NCI-H524 (cell line): ENCODE results near the gene SLC51A.
"Not testable (repeated sequence)": the region's sequence is repeated elsewhere in the genome, so short reads cannot be mapped to it uniquely, and the experiment has no call there.

Experiments used
- DNase-seq, 2 experiments: peaks; one replicate each; lab custom pipeline; 2025; lab: John Stamatoyannopoulos, UW

SLC51A gene

DNA sequence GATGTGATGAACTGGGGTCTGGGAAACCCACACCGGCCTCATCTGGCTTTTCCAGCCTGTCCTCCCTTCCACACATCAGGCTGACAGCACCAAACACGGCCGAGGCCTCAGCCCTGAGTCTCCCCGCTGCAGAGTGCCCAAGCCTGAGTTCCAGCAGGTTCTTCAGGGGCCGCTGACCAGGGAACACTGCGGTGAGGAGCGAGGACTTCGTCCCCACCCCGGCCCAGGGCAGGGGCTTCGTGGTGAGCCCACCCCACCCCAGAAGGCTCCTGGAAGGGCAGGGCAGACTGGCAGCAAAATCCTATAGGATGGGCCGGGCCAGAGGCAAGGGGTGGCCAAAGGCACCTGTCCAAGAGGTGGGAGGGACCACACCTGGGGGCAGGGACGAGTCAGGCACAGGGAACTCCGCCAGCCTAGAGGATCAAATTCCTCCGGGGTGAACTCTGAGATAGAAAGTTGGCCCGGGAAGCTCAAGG is at the start of gene SLC51A:
Gene SLC51A (plus strand): TSS at position 446 of the 476 bp plus-strand sequence. CDS start 179 bp downstream, outside the sequence.
- DNase-seq = no peak

DNA sequence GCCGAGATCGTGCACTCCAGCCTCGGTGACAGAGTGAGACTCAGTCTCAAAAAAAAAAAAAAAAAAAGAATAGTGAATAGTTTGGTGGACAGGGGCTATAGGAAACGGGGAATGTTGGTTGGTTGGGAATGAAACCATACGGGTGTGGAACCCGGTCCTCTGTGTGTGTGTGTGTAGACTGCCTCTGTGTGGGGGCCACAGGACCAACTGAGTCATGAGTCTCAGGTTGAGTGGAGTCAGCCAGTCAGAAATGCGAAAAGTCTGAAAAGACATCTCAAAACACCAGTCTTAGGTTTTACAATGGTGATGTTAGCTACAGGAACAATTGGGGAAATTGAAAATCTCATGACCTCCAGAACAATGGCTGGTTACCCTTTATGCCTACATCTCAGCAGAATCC is 49.6 kb upstream of the SLC51A start:
- DNase-seq = no peak

DNA sequence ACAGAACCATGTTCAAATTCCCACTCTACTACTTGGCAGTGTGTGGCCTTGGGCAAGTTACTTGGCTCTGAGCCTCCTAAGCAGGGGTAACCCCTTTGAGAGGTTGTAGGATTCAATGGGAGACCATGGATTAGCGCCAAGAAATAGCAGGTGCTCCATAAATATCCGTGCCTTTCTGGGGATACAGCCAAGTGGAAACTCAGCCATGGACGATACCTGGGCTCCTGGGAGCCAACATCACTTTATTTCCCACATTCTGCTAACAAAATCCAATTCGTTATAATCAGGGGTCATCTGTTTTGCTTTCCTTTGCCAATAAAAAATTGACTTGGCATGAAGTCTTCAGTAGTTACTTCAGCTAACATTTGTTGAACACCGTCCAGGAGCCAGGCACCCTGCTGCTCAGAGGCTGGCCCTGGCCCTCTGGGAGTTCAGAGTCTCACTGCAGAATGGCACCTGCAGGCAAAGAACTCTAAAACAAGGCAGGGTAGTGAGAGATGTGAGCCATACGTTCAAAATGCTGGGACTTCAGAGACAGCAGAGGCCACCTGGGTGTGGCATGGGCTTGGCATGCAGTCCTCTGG is 47.4 kb upstream of the SLC51A start:
- DNase-seq = peak in 1 of 2 experiments; percentile 17

DNA sequence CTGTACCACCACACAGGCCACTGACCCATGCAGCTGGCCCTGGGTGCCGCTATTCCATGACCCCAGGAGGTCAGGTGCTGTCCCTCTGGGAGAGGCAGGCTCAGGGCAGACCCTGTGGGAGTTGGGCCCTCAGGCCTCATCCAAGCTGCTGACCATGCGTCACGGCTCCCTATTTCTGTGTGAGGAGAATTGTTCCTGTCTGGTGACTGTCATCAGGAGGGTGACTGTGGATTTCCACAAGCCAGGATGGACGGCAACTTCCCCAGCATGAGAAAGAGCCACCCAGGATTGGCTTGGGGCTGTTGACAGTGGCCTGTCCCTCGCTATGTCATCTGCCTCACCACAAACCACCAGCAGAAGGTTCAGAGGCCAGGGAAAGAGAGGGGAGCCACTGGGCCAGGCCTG is 46.5 kb upstream of the SLC51A start:
- no peak for DNase-seq

DNA sequence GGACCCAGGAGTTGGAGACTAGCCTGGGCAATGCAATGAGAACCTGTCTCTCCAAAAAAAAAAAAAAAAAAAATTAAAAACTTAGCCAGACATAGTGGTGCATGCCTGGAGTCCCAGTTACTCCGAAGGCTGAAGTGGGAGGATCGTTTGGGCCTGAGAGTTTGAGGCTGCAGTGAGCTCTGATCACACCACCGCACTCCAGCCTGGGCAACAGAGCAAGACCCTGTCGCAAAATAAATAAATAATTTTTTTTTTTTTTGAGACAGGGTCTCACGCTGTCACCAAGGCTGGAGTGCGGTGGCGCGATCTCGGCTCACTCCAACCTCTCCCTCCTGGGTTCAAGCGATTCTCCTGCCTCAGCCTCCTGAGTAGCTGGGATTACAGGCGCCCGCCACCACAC is 46.0 kb upstream of the SLC51A start:
- not testable (repeated sequence) for DNase-seq

DNA sequence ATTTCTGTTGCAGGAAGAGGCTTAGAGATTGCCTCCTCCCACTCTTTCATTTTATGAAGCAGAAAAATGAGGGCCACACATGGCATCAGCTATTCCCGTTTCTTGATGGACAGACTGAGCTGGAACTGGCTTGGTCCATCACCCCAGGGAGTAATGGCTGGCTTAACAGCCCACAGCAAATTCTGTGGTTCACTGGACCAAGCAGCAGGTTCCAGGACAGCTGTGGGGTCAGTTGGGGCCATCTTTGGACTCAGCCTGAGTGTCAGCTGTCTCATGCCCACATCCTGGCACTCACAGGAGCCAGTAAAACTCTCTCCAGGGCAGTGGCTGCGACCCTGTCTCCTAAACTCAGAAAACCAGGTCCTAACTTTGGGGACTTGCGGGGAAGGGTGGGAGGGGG is 41.7 kb upstream of the SLC51A start:
- no peak for DNase-seq

DNA sequence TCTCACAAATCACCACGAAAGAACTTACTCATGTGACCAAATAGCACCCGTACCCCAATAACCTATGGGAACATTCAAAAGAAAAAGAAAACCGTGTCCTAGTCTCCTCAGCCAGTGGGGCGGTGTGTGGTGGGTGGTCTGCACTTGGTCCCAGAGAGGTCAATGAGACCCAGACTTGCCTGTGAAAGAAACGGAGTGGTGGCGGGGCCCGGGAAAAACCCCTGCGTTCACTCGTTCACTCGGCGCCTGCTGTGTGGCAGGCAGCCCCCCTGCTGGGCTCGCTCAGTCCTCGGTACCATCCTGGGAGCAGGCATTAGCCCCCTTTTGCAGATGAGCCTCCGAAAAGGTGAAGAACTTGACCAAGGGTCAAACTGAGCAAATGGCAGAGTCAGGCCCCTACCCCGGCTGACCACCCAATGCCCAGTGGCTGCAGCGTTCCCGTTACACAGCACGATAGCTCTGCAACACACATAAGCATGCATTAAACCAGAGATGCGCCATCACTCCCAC is 41.2 kb upstream of the SLC51A start:
- no peak for DNase-seq

DNA sequence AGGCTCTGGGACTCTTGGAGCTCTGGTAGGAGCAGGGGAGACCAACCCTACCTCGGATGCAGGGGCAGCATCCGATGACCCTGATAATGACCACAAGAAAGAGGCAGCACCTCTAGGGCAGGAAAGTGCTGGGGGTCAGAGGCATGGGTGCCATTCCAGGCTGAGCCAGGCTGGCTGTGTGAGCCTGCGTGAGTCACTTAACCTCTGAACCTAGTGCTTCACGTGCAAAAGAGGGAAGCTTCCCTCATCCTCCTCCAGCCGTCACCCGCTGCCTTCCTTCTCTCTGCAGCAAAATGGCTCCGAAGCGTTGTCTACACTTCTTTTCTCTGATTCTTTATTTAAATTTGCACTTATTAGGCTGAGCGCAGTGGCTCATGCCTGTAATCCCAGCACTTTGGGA is 40.6 kb upstream of the SLC51A start:
- no peak for DNase-seq

DNA sequence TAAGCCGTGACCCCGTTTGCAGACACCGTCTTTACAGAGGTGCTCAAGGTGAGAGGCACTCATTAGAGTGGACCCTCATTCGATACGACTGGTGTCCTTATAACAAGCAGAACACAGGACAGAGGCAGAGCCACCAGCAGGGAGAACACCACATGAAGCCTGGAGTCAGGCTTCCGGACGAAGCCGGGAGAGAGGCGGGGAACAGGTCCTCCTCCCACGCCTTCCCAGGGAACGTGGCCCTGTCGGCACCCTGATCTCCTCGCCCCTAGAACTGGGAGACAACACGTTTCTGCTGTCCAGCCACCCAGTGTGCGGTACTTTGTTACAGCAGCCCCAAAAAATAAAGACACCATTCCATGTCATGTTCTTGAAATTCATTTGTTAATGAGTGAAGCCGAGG is 38.8 kb upstream of the SLC51A start:
- DNase-seq = no peak

DNA sequence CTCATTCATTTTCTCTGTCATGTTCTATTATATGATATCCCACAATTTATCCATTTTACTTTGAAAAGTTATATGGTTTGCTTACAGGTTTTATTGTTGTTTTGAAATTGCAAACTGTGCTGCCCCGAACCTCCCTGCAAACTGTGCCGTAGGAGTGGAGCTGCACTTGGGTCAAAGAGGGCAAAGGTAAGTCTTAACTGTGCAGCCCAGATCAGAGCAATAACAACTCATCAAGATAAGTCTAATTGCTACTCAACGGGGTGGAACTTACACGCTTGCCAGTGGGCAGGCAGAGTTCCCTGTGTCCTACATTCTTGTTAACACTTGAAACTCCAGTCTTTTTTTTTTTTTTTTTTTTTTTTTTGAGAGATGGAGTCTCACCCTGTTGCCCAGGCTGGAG is 38.4 kb upstream of the SLC51A start:
- no peak for DNase-seq

DNA sequence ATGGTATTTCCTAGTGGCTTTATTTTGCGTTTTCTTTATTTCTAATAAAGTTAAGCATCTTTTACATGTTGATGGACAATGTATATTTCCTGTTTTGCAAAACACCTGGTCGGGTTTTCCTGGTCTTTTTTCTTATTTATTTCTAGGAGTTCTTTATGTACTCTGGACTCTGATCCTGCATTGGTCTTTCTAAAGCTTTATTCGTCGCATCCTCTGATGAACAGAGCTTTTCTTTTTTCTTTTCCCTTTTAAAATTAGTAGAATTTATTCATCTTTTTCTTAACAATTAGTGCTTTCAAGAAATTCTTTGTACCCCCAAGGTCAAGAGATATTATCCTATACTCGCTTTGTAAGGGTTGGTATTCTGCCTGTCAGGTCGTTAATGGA is 37.3 kb upstream of the SLC51A start:
- no peak for DNase-seq

DNA sequence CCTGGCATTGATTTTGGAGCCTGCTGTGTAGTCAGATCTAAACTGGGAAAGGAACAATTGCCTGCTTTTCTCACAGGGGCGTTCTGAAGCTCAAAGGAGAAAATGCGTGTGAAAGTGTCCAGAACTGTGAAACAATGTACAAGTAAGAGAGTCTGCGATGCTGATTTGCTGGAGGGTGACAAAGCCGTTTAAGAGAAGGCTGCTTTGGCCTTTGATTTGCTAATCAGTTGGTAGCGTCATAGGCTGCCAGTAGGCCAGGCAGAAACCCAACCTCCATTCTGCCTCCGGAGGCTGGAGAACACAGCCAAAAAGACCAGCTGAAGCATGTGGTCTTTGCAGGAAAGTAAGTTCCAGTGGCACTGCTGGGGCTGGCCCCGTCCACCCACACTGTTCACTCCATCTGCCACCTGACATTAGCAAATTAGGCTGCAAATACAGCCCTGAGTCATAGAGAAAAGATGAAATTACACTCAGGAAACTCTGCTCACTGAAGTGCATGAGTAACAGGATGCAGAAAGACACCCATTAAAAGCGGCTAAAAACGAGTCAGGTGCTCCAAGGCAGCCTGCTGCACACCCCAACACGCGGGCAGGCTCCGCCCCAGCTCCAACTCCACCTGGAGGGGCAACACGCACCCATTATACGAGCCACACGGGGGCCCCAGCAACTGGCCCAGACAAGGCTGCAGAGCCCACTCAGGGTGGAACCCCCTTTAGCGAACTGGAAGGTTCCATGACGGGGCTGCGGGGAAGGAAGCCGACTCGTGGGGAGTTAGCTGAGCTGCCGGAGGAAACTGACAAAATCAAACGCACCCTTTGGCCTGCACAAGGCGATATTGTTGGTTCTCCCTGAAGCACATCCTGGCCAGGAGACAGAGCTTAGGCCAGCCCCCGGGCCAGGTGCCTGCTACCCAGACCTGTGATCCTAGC is 36.7 kb upstream of the SLC51A start:
- peak in 1 of 2 experiments; percentile 56 for DNase-seq

DNA sequence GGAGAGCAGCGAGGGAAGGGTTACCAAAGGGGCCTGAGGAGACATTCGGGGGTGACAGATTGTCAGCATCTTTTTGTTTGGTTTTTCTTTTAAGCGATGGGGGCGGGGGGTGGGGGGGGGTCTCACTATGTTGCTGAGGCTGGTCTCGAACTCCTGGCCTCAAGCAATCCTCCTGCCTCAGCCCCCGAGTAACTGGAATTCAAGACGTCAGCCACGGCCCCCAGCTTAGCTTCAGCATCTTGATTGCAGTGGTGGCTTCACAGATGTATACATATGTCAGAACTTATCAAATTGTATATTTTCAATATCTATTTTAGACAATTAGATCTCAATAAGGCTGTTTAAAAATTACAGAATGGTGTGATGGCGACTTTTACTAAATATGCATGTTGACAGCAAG is 36.0 kb upstream of the SLC51A start:
- DNase-seq = no peak

DNA sequence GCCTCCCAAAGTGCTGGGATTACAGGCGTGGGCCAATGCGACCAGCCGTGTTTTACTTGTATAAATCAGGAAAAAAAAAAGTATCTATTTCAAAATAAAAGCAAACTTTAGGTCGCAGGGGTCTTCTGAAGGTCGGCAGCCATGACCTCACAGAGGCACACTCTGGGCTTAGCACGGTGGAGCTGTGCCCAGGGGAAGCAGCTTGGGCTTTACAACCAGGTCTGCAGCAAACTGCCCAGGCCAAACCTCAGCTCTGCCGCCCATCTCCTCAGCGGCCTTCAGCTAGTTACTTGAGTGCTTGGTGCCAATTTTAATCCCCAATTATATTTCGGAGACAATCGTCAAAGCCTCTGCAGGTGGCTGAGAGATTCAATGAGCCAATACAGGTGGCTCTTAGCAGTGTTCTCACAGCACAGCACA is 35.2 kb upstream of the SLC51A start:
- DNase-seq = peak; percentile 50 to 88

DNA sequence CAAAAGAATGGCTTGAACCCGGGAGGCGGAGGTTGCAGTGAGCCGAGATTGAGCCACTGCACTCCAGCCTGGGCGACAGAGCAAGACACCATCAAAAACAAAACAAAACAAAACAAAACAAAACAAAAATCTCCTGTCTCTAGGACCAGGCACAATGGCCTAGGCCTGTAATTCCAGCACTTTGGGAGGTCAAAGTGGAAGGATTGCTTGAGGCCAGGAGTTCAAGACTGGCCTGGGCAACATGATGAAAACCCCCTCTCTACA is 32.2 kb upstream of the SLC51A start:
- not testable (repeated sequence) for DNase-seq

DNA sequence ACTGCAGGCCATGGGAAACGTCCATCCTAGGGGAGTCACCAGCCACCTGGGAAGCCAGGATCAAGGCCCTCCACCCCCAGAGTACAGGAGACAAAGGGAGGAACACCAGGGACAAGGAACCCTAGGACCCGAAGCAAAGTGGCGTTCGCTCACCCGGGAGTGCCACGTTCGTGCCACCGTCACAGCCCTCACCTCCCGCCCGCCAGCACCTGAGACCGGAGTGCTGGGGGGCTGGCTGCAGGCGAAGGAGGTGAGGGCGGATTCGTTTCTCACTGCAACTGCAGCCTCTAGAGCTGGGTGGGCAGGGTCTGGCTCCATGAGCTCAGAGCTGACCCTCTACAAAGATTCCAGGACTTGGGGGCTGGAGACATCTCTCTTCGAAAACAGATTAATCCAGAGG is 31.5 kb upstream of the SLC51A start:
- DNase-seq = no peak

DNA sequence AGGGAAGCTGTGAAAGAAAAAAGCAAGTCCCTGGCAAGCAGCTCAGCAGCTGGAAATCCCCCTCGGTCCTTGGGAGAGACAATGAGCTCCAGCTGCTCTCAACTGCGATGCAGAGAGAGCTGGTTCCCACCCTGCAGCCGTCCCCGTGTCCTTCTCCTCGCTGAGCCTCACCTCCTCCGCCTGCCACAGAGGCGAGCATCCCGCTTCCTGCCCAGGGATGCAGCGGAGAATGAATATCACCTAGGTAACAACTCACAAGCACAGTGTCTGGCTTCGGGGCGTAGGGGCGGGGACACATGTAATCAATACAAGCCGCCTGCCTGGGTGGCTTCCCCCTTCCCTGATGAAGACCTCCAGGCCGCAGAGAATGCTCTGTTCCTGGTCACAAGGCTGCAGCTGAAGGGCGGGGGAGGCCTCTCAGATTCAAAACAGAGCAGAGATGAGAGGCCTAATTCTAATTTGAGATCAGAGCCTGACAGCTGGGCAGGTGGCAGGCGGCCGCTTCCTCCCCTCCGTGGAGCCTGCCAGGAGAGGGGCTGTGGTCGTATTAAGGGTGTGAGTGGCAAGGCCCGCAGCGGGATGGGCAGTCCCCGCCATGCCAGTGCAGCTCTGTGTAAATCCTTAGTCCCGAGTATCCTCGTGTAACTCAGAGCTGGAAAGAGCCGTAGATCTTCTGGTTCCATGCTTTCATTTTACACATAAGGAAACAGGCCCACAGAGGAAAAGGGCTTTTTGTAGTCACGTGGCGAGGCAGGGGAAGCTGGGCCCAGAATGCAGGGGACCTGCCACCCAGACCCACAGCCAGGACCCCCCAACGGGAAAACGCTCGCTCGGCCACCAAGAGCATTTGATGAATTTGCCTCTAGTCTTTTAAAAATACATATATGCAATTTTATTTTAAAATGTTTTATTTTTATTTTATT is 29.4 kb upstream of the SLC51A start:
- DNase-seq = peak; percentile 80 to 94

DNA sequence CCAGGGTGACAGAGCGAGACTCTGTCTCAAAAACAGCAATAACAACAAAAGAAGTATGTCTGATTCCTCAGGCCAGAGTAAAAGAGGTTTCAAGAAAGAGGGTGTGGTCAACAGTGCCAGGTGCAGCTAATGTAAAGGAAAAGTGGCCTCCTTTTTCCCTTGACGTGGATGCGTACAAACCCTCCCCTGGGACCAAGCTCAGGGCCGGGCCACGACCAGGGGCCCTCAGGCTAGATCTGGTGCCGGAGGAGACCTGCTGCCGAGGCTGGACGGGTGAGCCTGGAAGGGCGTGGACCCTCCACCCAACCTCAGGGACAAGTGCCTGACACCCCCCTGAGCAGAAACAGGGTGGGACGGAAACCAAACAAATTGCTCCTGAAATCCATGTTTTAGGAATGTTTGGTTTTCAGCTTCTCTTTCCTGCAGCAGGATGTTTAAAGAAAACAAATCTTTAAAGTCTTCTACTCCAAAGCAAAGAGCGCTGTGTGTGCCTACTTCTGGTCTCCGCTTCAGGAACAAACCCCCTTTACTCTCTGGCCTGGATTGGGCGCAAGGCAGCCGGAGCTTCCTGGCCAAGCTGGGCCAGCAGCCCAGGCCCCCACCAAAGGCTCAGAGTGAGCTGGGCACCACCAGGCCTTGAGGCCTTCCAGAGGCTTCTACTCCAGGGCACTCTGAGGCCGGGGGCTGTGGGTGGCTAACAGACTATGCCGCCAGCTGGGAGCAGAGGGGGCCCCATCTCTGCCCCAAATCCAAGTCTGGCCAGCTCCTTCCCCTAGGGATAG is 26.6 kb upstream of the SLC51A start:
- no peak for DNase-seq

DNA sequence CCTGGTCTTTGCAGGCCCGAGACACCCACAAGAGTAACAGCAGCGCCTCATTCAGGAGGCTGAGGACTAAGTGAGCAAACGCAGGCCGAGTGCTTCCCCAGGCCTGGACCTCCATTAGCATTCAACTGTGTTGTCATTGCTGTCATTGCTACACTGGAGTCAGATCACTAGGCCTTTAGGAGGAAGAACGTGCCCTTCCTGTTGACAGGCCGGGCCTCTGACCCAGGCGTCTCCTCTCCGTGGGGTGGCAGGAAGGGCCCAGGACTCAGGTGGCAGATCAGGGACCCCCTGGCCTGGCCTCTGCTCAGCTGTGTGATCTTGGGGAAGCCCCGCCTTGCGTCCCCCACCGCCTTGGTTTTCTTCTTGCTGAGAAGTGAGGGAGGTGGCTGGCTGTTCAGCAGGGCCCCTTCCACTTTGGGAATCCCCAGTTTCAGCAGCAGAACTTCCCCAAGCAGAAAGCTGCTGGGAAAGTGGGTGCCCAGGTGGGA is 24.3 kb upstream of the SLC51A start:
- DNase-seq = no peak

DNA sequence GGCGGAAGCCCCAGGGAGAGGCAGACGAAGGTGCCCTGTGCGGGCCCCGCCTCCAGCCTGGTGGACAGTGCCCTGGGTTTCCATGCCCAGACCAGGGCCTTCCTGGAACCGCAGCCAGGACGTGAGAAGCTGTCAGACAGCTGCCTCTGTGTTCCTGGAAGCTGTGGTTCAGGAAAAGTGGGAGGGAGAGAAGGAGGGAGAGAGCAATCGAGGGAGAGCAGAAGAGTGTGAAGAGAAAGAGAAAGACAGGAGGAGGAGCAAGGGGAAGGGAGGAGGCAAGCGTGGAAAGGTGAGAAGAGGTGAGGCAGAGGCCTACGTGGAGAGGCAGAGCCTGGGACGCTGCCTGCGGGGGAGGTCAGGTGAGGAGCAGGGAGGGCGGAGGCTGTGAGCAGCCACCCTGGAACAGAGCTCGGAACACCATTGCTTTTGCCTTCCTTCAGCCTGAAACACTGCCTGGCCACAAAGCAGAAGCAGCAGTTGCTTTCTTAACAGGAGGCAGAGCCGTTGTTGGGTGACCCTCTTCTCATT is 23.7 kb upstream of the SLC51A start:
- no peak for DNase-seq

DNA sequence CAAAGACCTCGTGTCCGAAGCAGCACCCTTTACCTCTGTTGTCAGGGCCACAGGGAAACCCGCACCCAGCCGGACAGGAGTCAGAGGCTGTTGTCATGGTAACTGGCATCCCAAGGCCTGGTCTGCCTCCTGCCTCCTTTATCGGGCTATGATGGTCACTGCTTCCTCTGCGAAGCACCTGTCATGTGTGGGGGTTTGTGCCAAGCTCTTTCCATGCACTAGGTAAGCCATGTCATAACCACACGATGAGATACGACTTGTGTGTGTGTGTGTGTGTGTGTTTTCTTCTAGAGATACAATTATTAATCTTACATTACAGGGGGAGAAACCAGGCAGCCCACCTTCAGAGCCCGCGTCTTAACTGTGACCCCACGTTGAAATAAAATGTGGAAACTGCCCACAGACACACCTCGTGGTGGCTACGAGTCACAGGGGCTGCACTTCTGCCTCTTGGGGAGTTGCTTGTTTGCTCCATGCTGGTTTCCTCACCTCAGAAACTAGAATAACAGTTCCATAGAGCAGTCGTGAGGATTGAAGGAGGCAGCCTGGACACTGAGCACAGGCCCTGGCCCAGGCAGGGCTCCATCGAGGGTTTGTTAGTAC is 23.1 kb upstream of the SLC51A start:
- peak in 1 of 2 experiments; percentile 18 for DNase-seq
